Measurements from ENCODE around the gene IGF2R. TPM values are rescaled to one million over a fixed set of nuclear protein-coding genes. Genes with fewer than 3 reads are reported as not detected.

Gene IGF2R
- total and polyA plus RNA-seq, 2 of the 13 experiments (the other 11 are each of a cell fraction or from before 2014, with no cell fraction given) = 38.3 to 70.0 TPM

DNA sequence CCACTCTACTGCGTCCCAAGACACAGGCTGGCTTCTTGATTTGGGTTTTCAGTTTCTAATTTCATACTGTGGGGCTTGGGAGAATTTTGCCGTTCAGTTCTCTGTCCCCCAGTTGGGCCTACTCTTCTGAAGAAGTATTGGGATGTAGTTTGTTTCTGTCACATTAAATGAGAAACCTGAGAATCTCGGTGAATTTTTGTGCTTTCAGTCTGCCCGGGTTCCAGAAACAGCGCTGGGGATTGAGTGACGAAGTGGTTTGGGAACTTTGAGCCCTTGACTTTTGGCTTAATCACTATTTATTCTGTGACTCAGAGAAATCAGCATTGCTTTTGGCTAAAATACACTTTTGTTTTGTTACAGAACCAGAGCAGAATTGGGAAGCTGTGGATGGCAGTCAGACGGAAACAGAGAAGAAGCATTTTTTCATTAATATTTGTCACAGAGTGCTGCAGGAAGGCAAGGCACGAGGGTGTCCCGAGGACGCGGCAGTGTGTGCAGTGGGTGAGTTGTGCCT, 74.0 kb downstream of the IGF2R start (continued):
- TF ChIP-seq, protein P1, sequence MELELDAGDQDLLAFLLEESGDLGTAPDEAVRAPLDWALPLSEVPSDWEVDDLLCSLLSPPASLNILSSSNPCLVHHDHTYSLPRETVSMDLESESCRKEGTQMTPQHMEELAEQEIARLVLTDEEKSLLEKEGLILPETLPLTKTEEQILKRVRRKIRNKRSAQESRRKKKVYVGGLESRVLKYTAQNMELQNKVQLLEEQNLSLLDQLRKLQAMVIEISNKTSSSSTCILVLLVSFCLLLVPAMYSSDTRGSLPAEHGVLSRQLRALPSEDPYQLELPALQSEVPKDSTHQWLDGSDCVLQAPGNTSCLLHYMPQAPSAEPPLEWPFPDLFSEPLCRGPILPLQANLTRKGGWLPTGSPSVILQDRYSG (CRISPR knock-in tag; IDR thresholded peaks at IDR 0.05) = no peak
- TF ChIP-seq ZNF772 (CRISPR knock-in tag; IDR thresholded peaks at IDR 0.05) (peak; percentile 46; the same call in 1 of the 2 replicates), TOPORS (CRISPR knock-in tag; IDR thresholded peaks at IDR 0.05) (no peak), ZBTB1 (CRISPR knock-in tag; IDR thresholded peaks at IDR 0.05; ENCODE audit: borderline replicate concordance) (no peak), MIER3 (CRISPR knock-in tag; IDR thresholded peaks at IDR 0.05; ENCODE audit: borderline replicate concordance) (0 out of 2 replicates have a peak, but pooled peaks have one; percentile 19), FOSL1 (CRISPR knock-in tag; IDR thresholded peaks at IDR 0.05; ENCODE audit: borderline replicate concordance) (peak; percentile 95), SRF (IDR thresholded peaks at IDR 0.05; ENCODE audit: low read depth, low read length) (no peak), ZKSCAN1 (IDR thresholded peaks at IDR 0.05; ENCODE audit: low read length) (no peak), DPF2 (CRISPR knock-in tag; IDR thresholded peaks at IDR 0.05; ENCODE audit: borderline replicate concordance, low read depth) (0 out of 2 replicates have a peak, but pooled peaks have one; percentile 60), NCOA1 (CRISPR knock-in tag; IDR thresholded peaks at IDR 0.05) (no peak), ETV5 (CRISPR knock-in tag; IDR thresholded peaks at IDR 0.05; ENCODE audit: borderline replicate concordance) (peak; percentile 47; the same call in 1 of the 2 replicates), TAF1 (CRISPR knock-in tag; IDR thresholded peaks at IDR 0.05) (no peak), NR3C1 (CRISPR knock-in tag; IDR thresholded peaks at IDR 0.05) (no peak), BCL6 (CRISPR knock-in tag; IDR thresholded peaks at IDR 0.05) (peak; percentile 27; the same call in 1 of the 2 replicates), ZNF292 (CRISPR knock-in tag; IDR thresholded peaks at IDR 0.05; ENCODE audit: borderline replicate concordance, low read depth) (0 out of 2 replicates have a peak, but pooled peaks have one; percentile 40), MZF1 (CRISPR knock-in tag; IDR thresholded peaks at IDR 0.05; ENCODE audit: borderline replicate concordance) (no peak), NCOA2 (CRISPR knock-in tag; IDR thresholded peaks at IDR 0.05) (peak; percentile 64), SOX5 (CRISPR knock-in tag; IDR thresholded peaks at IDR 0.05; ENCODE audit: borderline replicate concordance) (peak; percentile 64; the same call in 1 of the 2 replicates), HNF4G (IDR thresholded peaks at IDR 0.05; ENCODE audit: borderline replicate concordance, low read depth, low read length) (peak; percentile 69; the same call in 1 of the 2 replicates), HNF4G (CRISPR knock-in tag; IDR thresholded peaks at IDR 0.05; ENCODE audit: borderline replicate concordance, low read depth) (no peak; the same call in 1 of the 2 replicates), DRAP1 (CRISPR knock-in tag; IDR thresholded peaks at IDR 0.05) (0 out of 2 replicates have a peak, but pooled peaks have one; percentile 19), BCL3 (CRISPR knock-in tag; IDR thresholded peaks at IDR 0.05) (no peak), ZC3H4 (CRISPR knock-in tag; IDR thresholded peaks at IDR 0.05; ENCODE audit: borderline replicate concordance) (no peak), MBNL3 (CRISPR knock-in tag; conservative IDR thresholded peaks at IDR 0.05) (no peak), ZNF446 (CRISPR knock-in tag; IDR thresholded peaks at IDR 0.05) (no peak), ZNF501 (CRISPR knock-in tag; IDR thresholded peaks at IDR 0.05) (peak; percentile 62; the same call in 1 of the 2 replicates), ELF4 (CRISPR knock-in tag; IDR thresholded peaks at IDR 0.05; ENCODE audit: borderline replicate concordance) (no peak; the same call in 1 of the 2 replicates)
- TF ChIP-seq, protein P2, sequence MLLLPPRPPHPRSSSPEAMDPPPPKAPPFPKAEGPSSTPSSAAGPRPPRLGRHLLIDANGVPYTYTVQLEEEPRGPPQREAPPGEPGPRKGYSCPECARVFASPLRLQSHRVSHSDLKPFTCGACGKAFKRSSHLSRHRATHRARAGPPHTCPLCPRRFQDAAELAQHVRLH (CRISPR knock-in tag; IDR thresholded peaks at IDR 0.05; ENCODE audit: borderline replicate concordance, low read depth) = no peak
- TF ChIP-seq, protein P3, sequence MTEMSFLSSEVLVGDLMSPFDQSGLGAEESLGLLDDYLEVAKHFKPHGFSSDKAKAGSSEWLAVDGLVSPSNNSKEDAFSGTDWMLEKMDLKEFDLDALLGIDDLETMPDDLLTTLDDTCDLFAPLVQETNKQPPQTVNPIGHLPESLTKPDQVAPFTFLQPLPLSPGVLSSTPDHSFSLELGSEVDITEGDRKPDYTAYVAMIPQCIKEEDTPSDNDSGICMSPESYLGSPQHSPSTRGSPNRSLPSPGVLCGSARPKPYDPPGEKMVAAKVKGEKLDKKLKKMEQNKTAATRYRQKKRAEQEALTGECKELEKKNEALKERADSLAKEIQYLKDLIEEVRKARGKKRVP (CRISPR knock-in tag; IDR thresholded peaks at IDR 0.05) = peak in 1 of 2 experiments; percentile 54; a peak in 1 of 4 replicates

Measured in HepG2 (cell line).